Measurements from ENCODE around the gene SBNO2.

The SBNO2 gene

GRCh38 chr19:1157931-1158884 lies 15.9 kb downstream of the SBNO2 start:
- no peak for ATAC-seq
- no peak for TF ChIP-seq TSHZ2 (CRISPR knock-in tag; IDR thresholded peaks at IDR 0.05)

- TF ChIP-seq CSDC2 (CRISPR knock-in tag; IDR thresholded peaks at IDR 0.05) (no peak), ISL1 (CRISPR knock-in tag; IDR thresholded peaks at IDR 0.05) (no peak), ESRRG (CRISPR knock-in tag; IDR thresholded peaks at IDR 0.05) (no peak), ZNF8 (CRISPR knock-in tag; IDR thresholded peaks at IDR 0.05) (no peak), CREB5 (CRISPR knock-in tag; IDR thresholded peaks at IDR 0.05; ENCODE audit: low read depth) (no peak), ZNF70 (CRISPR knock-in tag; IDR thresholded peaks at IDR 0.05) (no peak), ZC3H10 (CRISPR knock-in tag; IDR thresholded peaks at IDR 0.05) (no peak), TCF4 (CRISPR knock-in tag; IDR thresholded peaks at IDR 0.05; ENCODE audit: borderline replicate concordance) (no peak), PPARA (CRISPR knock-in tag; IDR thresholded peaks at IDR 0.05; ENCODE audit: borderline replicate concordance) (no peak), ZNF565 (CRISPR knock-in tag; conservative IDR thresholded peaks at IDR 0.05; ENCODE audit: low read depth) (no peak), TSHZ2 (CRISPR knock-in tag; IDR thresholded peaks at IDR 0.05) (no peak), PATZ1 (CRISPR knock-in tag; IDR thresholded peaks at IDR 0.05; ENCODE audit: borderline replicate concordance) (no peak), OSR1 (CRISPR knock-in tag; IDR thresholded peaks at IDR 0.05) (no peak), ZFP30 (CRISPR knock-in tag; IDR thresholded peaks at IDR 0.05) (no peak), ZFP3 (CRISPR knock-in tag; IDR thresholded peaks at IDR 0.05) (no peak)
- TF ChIP-seq, protein P1, sequence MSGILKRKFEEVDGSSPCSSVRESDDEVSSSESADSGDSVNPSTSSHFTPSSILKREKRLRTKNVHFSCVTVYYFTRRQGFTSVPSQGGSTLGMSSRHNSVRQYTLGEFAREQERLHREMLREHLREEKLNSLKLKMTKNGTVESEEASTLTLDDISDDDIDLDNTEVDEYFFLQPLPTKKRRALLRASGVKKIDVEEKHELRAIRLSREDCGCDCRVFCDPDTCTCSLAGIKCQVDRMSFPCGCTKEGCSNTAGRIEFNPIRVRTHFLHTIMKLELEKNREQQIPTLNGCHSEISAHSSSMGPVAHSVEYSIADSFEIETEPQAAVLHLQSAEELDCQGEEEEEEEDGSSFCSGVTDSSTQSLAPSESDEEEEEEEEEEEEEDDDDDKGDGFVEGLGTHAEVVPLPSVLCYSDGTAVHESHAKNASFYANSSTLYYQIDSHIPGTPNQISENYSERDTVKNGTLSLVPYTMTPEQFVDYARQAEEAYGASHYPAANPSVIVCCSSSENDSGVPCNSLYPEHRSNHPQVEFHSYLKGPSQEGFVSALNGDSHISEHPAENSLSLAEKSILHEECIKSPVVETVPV (CRISPR knock-in tag; IDR thresholded peaks at IDR 0.05): no peak
- TF ChIP-seq, protein P2, sequence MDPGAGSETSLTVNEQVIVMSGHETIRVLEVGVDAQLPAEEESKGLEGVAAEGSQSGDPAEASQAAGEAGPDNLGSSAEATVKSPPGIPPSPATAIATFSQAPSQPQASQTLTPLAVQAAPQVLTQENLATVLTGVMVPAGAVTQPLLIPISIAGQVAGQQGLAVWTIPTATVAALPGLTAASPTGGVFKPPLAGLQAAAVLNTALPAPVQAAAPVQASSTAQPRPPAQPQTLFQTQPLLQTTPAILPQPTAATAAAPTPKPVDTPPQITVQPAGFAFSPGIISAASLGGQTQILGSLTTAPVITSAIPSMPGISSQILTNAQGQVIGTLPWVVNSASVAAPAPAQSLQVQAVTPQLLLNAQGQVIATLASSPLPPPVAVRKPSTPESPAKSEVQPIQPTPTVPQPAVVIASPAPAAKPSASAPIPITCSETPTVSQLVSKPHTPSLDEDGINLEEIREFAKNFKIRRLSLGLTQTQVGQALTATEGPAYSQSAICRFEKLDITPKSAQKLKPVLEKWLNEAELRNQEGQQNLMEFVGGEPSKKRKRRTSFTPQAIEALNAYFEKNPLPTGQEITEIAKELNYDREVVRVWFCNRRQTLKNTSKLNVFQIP (CRISPR knock-in tag; IDR thresholded peaks at IDR 0.05; ENCODE audit: borderline replicate concordance, low read depth): no peak
- ATAC-seq: no peak
These were observed 17.0 kb downstream of the SBNO2 start for GRCh38 chr19:1156830-1157615.
